GM19351 (cell line): ENCODE measurements around the gene SLC9A2.

ENCODE experiments used
- ATAC-seq: cut with Tn5 transposase; IDR thresholded peaks from one replicate; pipeline ENCODE4 v1.9.1; 2021; ENCODE audit warnings: mild to moderate bottlenecking, moderate library complexity; ENCODE audit not compliant: unreplicated experiment

SLC9A2 gene

GRCh38 chr2:102724016-102724490, 104.7 kb downstream of the SLC9A2 start:
- ATAC-seq, result no peak

DNA sequence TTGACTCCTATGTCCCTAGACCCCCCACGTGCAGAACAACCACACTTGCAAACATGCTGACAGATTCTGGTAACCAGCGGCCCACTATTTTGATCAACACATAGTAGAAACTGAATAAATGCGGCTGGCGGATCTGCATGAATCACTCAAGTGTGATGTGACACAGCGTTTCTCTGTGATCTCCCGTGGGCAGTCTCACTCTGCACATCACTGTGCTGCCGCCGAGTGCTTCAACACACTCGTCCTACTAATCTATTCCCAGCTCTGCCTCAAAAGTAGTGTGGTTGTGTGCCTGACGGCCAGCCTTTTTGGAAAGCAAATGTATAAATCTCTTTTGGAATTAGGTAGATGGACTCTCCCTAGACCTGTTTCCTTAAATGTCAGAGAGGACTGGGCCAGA, 105.2 kb downstream of the SLC9A2 start:
- no peak for ATAC-seq

GRCh38 chr2:102726128-102727087, 107.1 kb downstream of the SLC9A2 start:
- peak; percentile 80 for ATAC-seq

- ATAC-seq, result no peak
Measured at GRCh38 chr2:102735416-102736109, 116.2 kb downstream of the SLC9A2 start.

- ATAC-seq, result peak; percentile 24
Measured at GRCh38 chr2:102736110-102736409, 116.7 kb downstream of the SLC9A2 start.

DNA sequence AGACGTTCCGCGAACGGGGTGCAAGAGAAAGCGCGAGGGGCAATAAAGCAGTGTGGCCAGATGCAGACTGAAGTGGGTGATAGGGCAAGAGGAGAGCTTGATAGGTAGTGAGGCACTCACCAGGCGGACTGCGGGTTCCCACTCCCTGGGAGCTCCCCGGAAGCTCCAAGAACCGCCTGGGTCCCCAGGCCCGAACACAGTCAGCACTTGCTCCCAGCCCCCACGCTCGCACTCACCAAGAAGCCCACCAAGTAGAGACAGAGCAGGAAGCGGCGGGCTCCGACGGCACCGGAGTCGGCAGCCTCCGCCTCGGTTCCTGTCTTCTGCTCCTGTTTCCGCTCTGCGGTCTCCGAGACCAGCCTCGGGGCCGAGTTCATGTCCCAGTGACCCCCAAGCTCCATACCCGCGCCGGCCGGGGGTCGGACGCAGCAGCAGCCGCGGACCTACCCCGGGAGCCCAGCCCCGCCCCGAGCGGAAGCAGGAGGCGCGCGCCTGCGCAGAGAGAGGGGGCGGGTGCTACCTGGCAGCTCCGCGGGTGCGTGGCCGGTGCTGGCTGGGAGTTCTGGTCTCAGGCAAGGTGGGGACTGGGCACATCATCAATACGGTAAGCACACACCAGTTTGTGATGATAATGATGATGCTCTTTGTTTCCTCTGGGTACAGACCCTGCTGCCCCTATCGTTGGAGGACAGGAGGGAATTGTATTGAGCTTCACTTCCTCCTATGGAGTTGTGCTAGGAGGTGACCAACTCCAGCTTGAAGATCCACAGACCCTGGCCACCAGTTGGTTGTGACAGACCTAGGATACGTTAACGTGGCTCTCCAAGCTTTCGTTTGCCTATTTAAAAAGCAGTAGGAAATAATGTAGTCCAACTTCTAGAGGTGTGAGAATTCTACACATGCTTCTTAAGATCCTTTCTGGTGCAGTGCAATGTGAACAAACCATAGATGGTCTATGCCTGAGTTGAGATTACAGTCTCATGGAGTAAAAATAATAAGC, 117.4 kb downstream of the SLC9A2 start:
- peak; percentile 84 for ATAC-seq

DNA sequence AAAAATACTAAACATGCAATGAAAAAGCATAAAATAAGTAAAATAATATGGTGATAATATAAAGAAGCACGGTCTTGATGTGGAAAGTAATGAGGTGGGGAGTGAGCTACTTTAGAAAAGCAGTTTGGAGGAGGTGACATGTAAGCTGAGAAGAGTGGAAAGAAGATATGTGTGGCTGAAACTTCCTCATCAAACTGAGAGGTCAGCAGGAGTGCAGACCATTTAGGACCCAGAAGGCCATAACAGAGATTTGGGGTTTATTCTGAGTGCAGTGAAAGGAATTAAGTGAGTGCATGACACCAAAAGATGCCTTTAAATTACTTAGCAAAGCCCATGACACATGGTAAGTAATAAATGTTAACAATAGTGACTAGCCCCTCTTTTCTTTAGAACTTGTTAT, 118.1 kb downstream of the SLC9A2 start:
- ATAC-seq, result peak; percentile 54

- ATAC-seq, result no peak
Measured at GRCh38 chr2:102743259-102743658, 123.9 kb downstream of the SLC9A2 start.

- no peak for ATAC-seq
Measured at GRCh38 chr2:102748107-102748506, 128.8 kb downstream of the SLC9A2 start.

DNA sequence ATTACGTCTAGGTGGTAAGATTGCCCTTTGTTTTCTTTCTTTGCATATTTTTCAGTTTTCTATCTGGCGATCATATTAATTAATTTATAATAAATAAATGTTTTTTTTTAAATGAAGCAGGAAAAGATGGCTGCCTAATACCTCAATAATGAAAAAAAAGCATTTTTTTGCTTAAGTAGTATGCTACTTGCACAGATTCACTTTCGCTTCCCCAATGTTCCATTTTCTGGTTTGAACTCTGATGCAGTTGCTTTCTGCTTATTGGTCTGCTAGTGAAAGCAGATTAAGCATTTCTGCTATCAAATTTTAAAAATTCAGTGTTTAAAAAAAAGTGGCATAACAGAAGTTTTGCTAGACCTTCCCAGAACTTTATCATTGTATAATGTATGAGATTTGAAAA, 130.6 kb downstream of the SLC9A2 start:
- ATAC-seq, result peak; percentile 95

DNA sequence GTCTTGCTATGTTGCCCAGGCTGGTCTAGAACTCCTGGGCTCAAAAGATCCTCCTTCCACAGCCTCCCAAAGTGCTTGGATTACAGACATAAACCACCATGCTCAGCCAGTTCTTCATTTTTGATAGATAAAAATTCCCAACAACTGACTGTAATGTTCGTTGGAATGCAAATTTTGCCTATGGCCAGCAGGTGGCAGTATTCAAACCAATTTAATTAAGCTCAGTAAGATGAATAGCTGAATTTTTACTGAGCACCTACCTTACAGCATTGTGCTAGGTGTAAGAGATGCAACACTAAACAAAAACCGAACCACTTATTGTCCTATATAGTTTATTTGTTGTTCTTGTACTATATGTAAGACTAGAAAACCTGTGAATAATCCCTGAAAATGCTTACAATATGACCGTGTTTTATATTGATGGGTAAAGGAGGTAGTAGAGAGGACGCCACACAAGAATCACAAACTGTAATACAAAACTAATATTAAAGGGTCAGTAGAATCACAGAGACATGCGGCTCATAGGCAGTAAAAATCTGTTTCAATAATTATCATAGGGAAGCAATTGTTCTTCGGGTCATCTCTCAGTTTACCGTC, 134.3 kb downstream of the SLC9A2 start:
- peak; percentile 54 for ATAC-seq

DNA sequence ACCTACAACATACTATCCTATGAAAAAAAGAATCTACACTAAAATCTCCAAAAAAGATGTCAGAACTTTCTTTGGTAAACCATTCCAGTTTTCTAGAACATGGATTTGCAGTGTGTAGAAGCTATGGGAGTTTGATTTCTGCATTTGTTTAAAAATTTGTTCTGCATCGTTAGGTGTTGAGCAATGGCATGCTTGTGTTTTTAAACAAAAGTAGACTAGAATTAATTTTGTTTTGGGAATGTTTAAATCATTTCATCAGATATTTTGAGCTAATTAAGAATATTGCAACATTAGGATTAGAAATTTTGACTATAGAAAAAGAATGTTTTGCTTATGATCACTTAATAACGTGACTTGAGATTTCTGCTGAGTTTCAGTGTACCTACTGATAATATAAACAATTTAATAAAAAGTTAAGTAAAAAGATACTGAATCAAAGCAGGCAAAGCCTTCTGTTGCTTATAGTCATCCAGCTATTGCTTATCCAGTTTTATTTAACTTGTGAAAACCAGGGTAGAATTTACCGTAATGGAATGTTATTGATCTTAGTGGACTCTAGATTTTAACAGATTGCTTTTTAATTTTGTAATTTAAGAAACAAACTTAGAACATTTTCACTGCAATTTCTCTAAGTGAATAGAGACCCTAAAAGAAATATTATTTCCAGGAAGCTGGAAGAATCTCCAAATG, 135.2 kb downstream of the SLC9A2 start:
- no peak for ATAC-seq

DNA sequence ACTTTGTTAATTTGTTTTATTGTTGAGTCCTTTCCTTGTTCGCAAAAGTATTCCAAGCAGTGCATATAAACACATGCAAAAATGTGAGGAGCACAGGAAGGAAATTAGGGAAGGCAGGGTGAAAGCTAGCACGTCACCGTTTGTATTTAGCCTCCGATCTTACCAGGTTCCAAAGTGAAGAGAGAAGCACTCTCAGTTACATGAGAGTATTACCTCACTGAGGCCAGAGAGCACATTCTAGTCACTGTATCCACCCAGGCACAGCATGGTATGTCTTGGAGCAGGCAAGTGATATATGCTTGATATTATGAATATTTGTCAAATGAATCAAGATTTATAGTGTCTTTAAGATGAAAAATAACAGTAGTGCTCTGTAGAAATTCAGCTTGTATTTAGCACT, 135.9 kb downstream of the SLC9A2 start:
- ATAC-seq, result no peak

- no peak for ATAC-seq
Measured at GRCh38 chr2:102758439-102758838, 139.1 kb downstream of the SLC9A2 start.
